GM23338 (cell line): Measurements from ENCODE around the gene CD63. TPM values are rescaled to one million over a fixed set of nuclear protein-coding genes. Genes with fewer than 3 reads are reported as not detected.

Experiments
- ATAC-seq: fragments of 200-7000 bp; cut with Tn5 transposase; 3 replicates; pipeline ENCODE4 v1.9.1; 2020
- DNase-seq: peaks from one replicate; pipeline ENCODE4 v3.0.0-alpha.2; 2015; ENCODE audit warnings: low spot score
- H2AFZ ChIP-seq: fragments of 200-600 bp; sonication (generic); 2 replicates; pipeline ENCODE4 v1.8.0; 2016; ENCODE audit warnings: antibody characterized with exemption, mild to moderate bottlenecking, moderate library complexity
- H3F3A ChIP-seq: fragments of 200-600 bp; sonication (generic); replicated peaks from 2 replicates; pipeline ENCODE4 v1.8.0; 2017; ENCODE audit warnings: antibody characterized with exemption, mixed run types, low read depth
- H3K27ac ChIP-seq: fragments of 200-600 bp; sonication (generic); 2 replicates; pipeline ENCODE4 v1.6.1; 2016; ENCODE audit warnings: low read depth
- H3K27me3 ChIP-seq: fragments of 200-600 bp; sonication (generic); 2 replicates; pipeline ENCODE4 v1.8.0; 2016; ENCODE audit warnings: mild to moderate bottlenecking, mixed run types, moderate library complexity; ENCODE audit not compliant: insufficient read depth
- H3K36me3 ChIP-seq: fragments of 200-600 bp; sonication (generic); 2 replicates; pipeline ENCODE4 v1.8.0; 2016; ENCODE audit warnings: mild to moderate bottlenecking; ENCODE audit not compliant: insufficient read depth
- H3K4me1 ChIP-seq: fragments of 200-600 bp; sonication (generic); 2 replicates; pipeline ENCODE4 v1.8.0; 2016; ENCODE audit warnings: mild to moderate bottlenecking, moderate library complexity; ENCODE audit not compliant: insufficient read depth
- H3K4me2 ChIP-seq: fragments of 200-600 bp; sonication (generic); 2 replicates; pipeline ENCODE4 v1.7.1; 2017; ENCODE audit warnings: mixed run types
- H3K4me3 ChIP-seq: fragments of 200-600 bp; sonication (generic); 2 replicates; pipeline ENCODE4 v1.6.1; 2016; ENCODE audit warnings: mixed run types
- H3K79me2 ChIP-seq: fragments of 200-600 bp; sonication (generic); replicated peaks from 2 replicates; pipeline ENCODE4 v1.8.0; 2017; ENCODE audit warnings: mild to moderate bottlenecking; ENCODE audit not compliant: insufficient read depth
- H3K9me2 ChIP-seq: fragments of 200-600 bp; sonication (generic); 2 replicates; pipeline ENCODE4 v1.8.0; 2017; ENCODE audit not compliant: insufficient read depth
- H4K20me1 ChIP-seq: fragments of 200-600 bp; sonication (generic); replicated peaks from 2 replicates; pipeline ENCODE4 v1.8.0; 2017; ENCODE audit warnings: mild to moderate bottlenecking; ENCODE audit not compliant: insufficient read depth
- H3K27ac Mint-ChIP-seq: 2 replicates; pipeline ENCODE4 v1.8.0; 2020; ENCODE audit warnings: inconsistent platforms, mild to moderate bottlenecking, moderate library complexity, mixed read lengths
- H3K27me3 Mint-ChIP-seq: 3 replicates; pipeline ENCODE4 v1.8.0; 2022; ENCODE audit warnings: low read depth, mild to moderate bottlenecking, moderate library complexity, mixed read lengths, inconsistent platforms; ENCODE audit not compliant: insufficient read depth, poor library complexity
- H3K36me3 Mint-ChIP-seq: 3 replicates; pipeline ENCODE4 v1.8.0; 2021; ENCODE audit warnings: low read depth, mild to moderate bottlenecking, inconsistent platforms, moderate library complexity, mixed read lengths
- H3K4me1 Mint-ChIP-seq: 3 replicates; pipeline ENCODE4 v1.8.0; 2020; ENCODE audit warnings: mild to moderate bottlenecking, inconsistent platforms, mixed read lengths
- H3K4me3 Mint-ChIP-seq: 3 replicates; pipeline ENCODE4 v1.8.0; 2021; ENCODE audit warnings: moderate library complexity, mild to moderate bottlenecking, inconsistent platforms, mixed read lengths
- H3K9me3 Mint-ChIP-seq: 3 replicates; pipeline ENCODE4 v1.8.0; 2020; ENCODE audit warnings: moderate library complexity, mild to moderate bottlenecking, inconsistent platforms, mixed read lengths
- CREB1 ChIP-seq: fragments of 250-450 bp; sonication (Bioruptor Pico); IDR thresholded peaks from 2 replicates; pipeline ENCODE4 v1.5.0; 2020; ENCODE audit warnings: low read depth, mild to moderate bottlenecking, moderate library complexity
- CTCF ChIP-seq, 2 experiments: fragments of 200-600 bp in 1 of 2; sonication (generic) in 1 of 2; conservative IDR thresholded peaks; 2 replicates each; pipeline versions ENCODE4 v1.5.1 to v1.6.1; 2016 to 2017; ENCODE audit warnings: antibody characterized with exemption in 2 of 2, low read depth in 2 of 2, mild to moderate bottlenecking in 2 of 2, moderate library complexity in 1 of 2
- ETS1 ChIP-seq: IDR thresholded peaks from 2 replicates; pipeline ENCODE4 v1.6.1; 2016; ENCODE audit warnings: antibody characterized with exemption
- EZH2 ChIP-seq: fragments of 200-600 bp; sonication (generic); IDR thresholded peaks from one replicate; pipeline ENCODE4 v1.8.0; 2017; ENCODE audit warnings: antibody characterized with exemption, mild to moderate bottlenecking, low read depth; ENCODE audit not compliant: unreplicated experiment
- EZH2phosphoT487 ChIP-seq: fragments of 200-600 bp; sonication (generic); IDR thresholded peaks from one replicate; pipeline ENCODE4 v1.8.1; 2018; ENCODE audit warnings: antibody characterized with exemption; ENCODE audit not compliant: unreplicated experiment
- JUNB ChIP-seq: IDR thresholded peaks from one replicate; pipeline ENCODE4 v1.6.1; 2016; ENCODE audit warnings: antibody characterized with exemption; ENCODE audit not compliant: unreplicated experiment
- NANOG ChIP-seq: IDR thresholded peaks from 2 replicates; pipeline ENCODE4 v1.6.1; 2016; ENCODE audit warnings: antibody characterized with exemption, borderline replicate concordance
- POLR2AphosphoS5 ChIP-seq: IDR thresholded peaks from 2 replicates; pipeline ENCODE4 v1.6.1; 2016; ENCODE audit warnings: antibody characterized with exemption, low read depth
- REST ChIP-seq: IDR thresholded peaks from one replicate; pipeline ENCODE4 v1.6.1; 2018; ENCODE audit warnings: antibody characterized with exemption; ENCODE audit not compliant: unreplicated experiment
- STAT1 ChIP-seq: IDR thresholded peaks from one replicate; pipeline ENCODE4 v1.6.1; 2016; ENCODE audit warnings: antibody characterized with exemption; ENCODE audit not compliant: unreplicated experiment
- ZNF114 ChIP-seq: fragments of 250-450 bp; sonication (Bioruptor Pico); IDR thresholded peaks from 2 replicates; pipeline ENCODE4 v1.5.0; 2020; ENCODE audit warnings: mild to moderate bottlenecking, moderate library complexity
- ZNF331 ChIP-seq: fragments of 250-450 bp; sonication (Bioruptor Pico); IDR thresholded peaks from 2 replicates; pipeline ENCODE4 v1.5.0; 2020; ENCODE audit warnings: low read depth, mild to moderate bottlenecking, moderate library complexity
- ZNF462 ChIP-seq: fragments of 250-450 bp; sonication (Bioruptor Pico); IDR thresholded peaks from 2 replicates; pipeline ENCODE4 v1.5.0; 2020; ENCODE audit warnings: mild to moderate bottlenecking, moderate library complexity
- polyA plus RNA-seq: library from polyadenylated mRNA; unstranded; fragments of >200 nt; fragmentation: Nextera tagmentation; extraction: Ambion mirVana; gene quantifications from 2 replicates; pipeline ENCODE4 v1.2.1, GENCODE V29; 2016
- total RNA-seq: library from RNA; depleted of rRNA; stranded (reverse); fragments of >200 nt; shearing (Covaris generic); gene quantifications from 2 replicates; pipeline ENCODE4 v1.2.3, GENCODE V29; 2014

CD63 gene
- total and polyA plus RNA-seq, 2 experiments from 2014 or later: 294 to 685 TPM

GRCh38 chr12:55762646-55763045 lies 33.8 kb upstream of the CD63 start:
- H3K4me1 ChIP-seq: peaks cover 4% of the 10 kb centered on the region; the same call in 1 of the 2 replicates
- H3F3A ChIP-seq: peaks cover 19% of the 10 kb centered on the region; the same call in 1 of the 2 replicates
- peaks cover 6% of the 10 kb centered on the region; the same call in 1 of the 2 replicates for H3K79me2 ChIP-seq
- H3K4me1 Mint-ChIP-seq: peaks cover 13% of the 10 kb centered on the region; the same call in 2 of the 3 replicates
- no peaks in the 10 kb centered on the region for H3K9me2 ChIP-seq
- no peak for DNase-seq
- peaks cover 46% of the 10 kb centered on the region for H3K36me3 Mint-ChIP-seq
- peaks cover 21% of the 10 kb centered on the region; the same call in 1 of the 2 replicates for H3K36me3 ChIP-seq
- no peak overlapping the region for H3K27ac ChIP-seq
- H3K27me3 ChIP-seq: no peaks in the 10 kb centered on the region
- no peak for TF ChIP-seq POLR2AphosphoS5
- TF ChIP-seq CTCF (conservative IDR thresholded peaks at IDR 0.05; ENCODE audit: low read depth in 2 of 2): no peak
- no peak for TF ChIP-seq EZH2phosphoT487
- no peak for TF ChIP-seq ZNF114 (CRISPR knock-in tag)
- TF ChIP-seq REST: no peak
- TF ChIP-seq JUNB: no peak
- TF ChIP-seq CREB1 (CRISPR knock-in tag): no peak
- TF ChIP-seq ZNF462: no peak
- no peak for TF ChIP-seq ETS1
- no peak for TF ChIP-seq NANOG
- TF ChIP-seq ZNF331 (CRISPR knock-in tag): no peak
- TF ChIP-seq EZH2: no peak
- no peak for TF ChIP-seq STAT1
- no peak overlapping the region for H3K4me3 ChIP-seq
- no peak overlapping the region for H3K4me3 Mint-ChIP-seq
- no peak overlapping the region for H3K27ac Mint-ChIP-seq
- no peaks in the 10 kb centered on the region; the same call in 2 of the 3 replicates for H3K9me3 Mint-ChIP-seq
- H2AFZ ChIP-seq: no peak overlapping the region
- no peak overlapping the region for H3K4me2 ChIP-seq
- ATAC-seq: no peak
- peaks cover 35% of the 10 kb centered on the region for H4K20me1 ChIP-seq
- H3K27me3 Mint-ChIP-seq: peaks cover 5% of the 10 kb centered on the region
